BE2C (cell line): ENCODE results near the gene SUN2.

Experiments
- DNase-seq: peaks from one replicate; pipeline ENCODE4 v3.0.0-alpha.2; 2020
- H3K27me3 ChIP-seq: fragments of 250-450 bp; sonication (Bioruptor Pico); 2 replicates; pipeline ENCODE4 v1.5.1; 2020; ENCODE audit warnings: mild to moderate bottlenecking
- H3K36me3 ChIP-seq: fragments of 250-450 bp; sonication (Bioruptor Pico); 2 replicates; pipeline ENCODE4 v1.5.1; 2020; ENCODE audit warnings: mild to moderate bottlenecking
- H3K4me1 ChIP-seq: fragments of 250-450 bp; sonication (Bioruptor Pico); 2 replicates; pipeline ENCODE4 v1.5.1; 2020
- H3K4me3 ChIP-seq: 2 replicates; pipeline ENCODE4 v1.5.1; 2011; ENCODE audit warnings: low read depth, low read length
- H3K9me3 ChIP-seq: fragments of 250-450 bp; sonication (Bioruptor Pico); 2 replicates; pipeline ENCODE4 v1.5.1; 2020
- CTCF ChIP-seq: IDR thresholded peaks from 2 replicates; pipeline ENCODE4 v1.5.1; 2012; ENCODE audit warnings: mild to moderate bottlenecking, low read depth, low read length

Gene SUN2

DNA sequence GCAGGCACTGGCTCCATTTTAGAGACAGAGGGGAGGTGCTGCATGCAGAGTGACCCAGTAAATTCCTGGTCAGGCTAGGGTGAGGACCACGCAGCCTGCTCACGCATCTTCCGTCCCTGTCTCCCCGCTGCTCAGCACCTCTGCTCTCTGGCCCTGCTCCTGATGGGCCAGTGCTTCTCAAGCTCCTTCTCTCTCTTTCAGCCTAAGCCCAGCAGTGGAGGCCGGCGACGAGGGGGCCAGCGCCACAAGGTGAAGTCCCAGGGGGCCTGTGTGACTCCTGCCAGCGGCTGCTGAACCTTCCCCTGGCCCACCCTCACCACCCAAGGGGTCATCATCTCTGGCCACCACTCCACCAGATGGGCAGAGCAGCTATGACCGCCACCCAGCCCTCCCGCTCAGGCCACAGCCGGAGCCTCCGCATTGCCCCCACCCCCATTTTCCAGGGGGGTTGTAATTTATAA is 25.4 kb downstream of the SUN2 start:
- no peak overlapping the region for H3K4me3 ChIP-seq
- TF ChIP-seq CTCF: no peak
- H3K4me1 ChIP-seq: peaks cover 5% of the 10 kb centered on the region; the same call in 1 of the 2 replicates
- peaks cover 79% of the 10 kb centered on the region for H3K36me3 ChIP-seq
- H3K27me3 ChIP-seq: no peaks in the 10 kb centered on the region
- no peaks in the 10 kb centered on the region for H3K9me3 ChIP-seq
- DNase-seq: no peak

- peaks cover 81% of the 10 kb centered on the region for H3K36me3 ChIP-seq
- no peaks in the 10 kb centered on the region for H3K9me3 ChIP-seq
- no peak for TF ChIP-seq CTCF
- H3K4me3 ChIP-seq: no peak overlapping the region
- no peaks in the 10 kb centered on the region for H3K27me3 ChIP-seq
- H3K4me1 ChIP-seq: peaks cover 5% of the 10 kb centered on the region; the same call in 1 of the 2 replicates
- no peak for DNase-seq
Observed at GRCh38 chr22:38729946-38730345, 25.9 kb downstream of the SUN2 start.

GRCh38 chr22:38728871-38729796 is 26.7 kb downstream of the SUN2 start:
- Histone ChIP-seq H3K27me3 (no peaks in the 10 kb centered on the region), H3K9me3 (no peaks in the 10 kb centered on the region), H3K4me1 (peaks cover 5% of the 10 kb centered on the region; the same call in 1 of the 2 replicates), H3K36me3 (peaks cover 86% of the 10 kb centered on the region), H3K4me3 (no peak overlapping the region)
- TF ChIP-seq CTCF: no peak
- no peak for DNase-seq

DNA sequence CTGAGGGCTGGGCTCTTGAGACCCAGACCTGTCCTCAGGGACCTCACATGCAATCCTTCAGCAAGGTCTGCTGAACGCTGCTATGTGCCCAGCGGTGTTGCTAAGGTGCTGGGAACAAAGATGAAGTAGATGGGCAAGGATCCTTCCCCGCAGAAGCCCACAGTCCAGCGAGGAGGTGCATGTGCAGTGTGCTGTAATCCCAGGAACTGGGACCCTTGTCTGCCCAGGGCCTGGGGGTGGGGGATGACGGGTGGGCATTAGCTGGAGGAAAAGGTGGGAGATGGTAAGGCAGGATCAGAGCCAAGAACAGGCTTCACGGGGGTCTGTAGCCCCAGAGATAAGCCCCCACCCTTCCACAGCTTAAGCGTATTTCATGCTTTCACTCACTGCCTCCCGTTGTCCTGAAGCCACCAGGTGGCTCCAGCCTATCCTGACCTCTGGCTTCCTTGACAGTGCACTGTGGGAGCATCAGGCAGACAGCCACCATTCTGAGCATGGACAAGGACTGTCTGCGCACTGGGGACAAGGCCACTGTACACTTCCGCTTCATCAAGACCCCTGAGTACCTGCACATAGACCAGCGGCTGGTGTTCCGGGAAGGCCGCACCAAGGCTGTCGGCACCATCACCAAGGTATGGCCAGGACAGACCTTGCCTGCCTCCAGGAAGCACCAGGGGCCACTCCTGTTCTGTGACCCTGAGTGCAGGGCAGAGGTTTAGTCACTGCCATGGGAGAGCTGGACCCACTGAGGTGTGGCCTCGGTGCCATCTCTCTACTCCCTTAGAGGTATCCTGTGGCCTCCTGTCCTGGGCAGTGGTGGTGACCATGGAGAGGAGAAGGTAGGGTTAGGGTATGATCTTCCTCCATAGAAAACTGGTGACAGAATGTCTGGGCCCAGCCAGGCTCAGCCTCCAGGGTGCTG is 28.0 kb downstream of the SUN2 start:
- Histone ChIP-seq H3K4me3 (no peak overlapping the region), H3K4me1 (no peaks in the 10 kb centered on the region), H3K27me3 (no peaks in the 10 kb centered on the region), H3K9me3 (no peaks in the 10 kb centered on the region), H3K36me3 (peaks cover 88% of the 10 kb centered on the region)
- no peak for DNase-seq
- no peak for TF ChIP-seq CTCF

DNA sequence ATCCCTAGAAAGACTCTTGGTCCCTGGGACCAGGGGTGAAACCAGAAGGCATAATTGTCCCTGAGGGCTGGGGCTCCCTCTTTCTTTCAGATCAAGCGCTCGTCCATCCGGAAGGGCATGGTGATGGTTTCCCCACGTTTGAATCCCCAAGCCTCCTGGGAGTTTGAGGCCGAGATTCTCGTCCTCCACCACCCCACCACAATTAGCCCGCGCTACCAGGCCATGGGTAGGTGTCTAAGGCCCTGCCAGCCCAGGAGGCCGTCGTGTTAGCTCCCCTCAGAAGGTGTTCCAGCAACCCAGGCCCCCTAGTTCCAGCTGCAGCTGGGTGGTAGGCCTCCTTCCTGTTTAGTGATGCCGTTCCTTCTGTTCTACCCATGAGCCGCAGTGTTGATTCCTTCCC is 28.7 kb downstream of the SUN2 start:
- Histone ChIP-seq H3K9me3 (no peaks in the 10 kb centered on the region), H3K4me1 (no peaks in the 10 kb centered on the region), H3K4me3 (no peak overlapping the region), H3K27me3 (no peaks in the 10 kb centered on the region), H3K36me3 (peaks cover 94% of the 10 kb centered on the region)
- TF ChIP-seq CTCF: no peak
- no peak for DNase-seq
